Osteoblast (primary cell): ENCODE results near the gene VSIG10. TPM values are rescaled to one million over a fixed set of nuclear protein-coding genes. Genes with fewer than 3 reads are reported as not detected.
A peak's percentile ranks its signal among the peaks of the same experiment; 100 is the strongest.

Experiments
- DNase-seq: peaks from one replicate; pipeline ENCODE4 v3.0.0; 2011; ENCODE audit warnings: low spot score, mixed read lengths; ENCODE audit not compliant: insufficient read length; ENCODE audit errors: missing footprints
- H2AFZ ChIP-seq: 2 replicates; pipeline ENCODE4 v1.6.0; 2011; ENCODE audit warnings: mild to moderate bottlenecking, low read length
- H3K27ac ChIP-seq: 2 replicates; pipeline ENCODE4 v1.5.1; 2011; ENCODE audit warnings: mild to moderate bottlenecking, low read depth, low read length, moderate library complexity
- H3K27me3 ChIP-seq: 2 replicates; pipeline ENCODE4 v1.6.0; 2012; ENCODE audit warnings: mild to moderate bottlenecking, control low read depth, inconsistent platforms, low read length, moderate library complexity; ENCODE audit not compliant: insufficient read depth
- H3K36me3 ChIP-seq: 2 replicates; pipeline ENCODE4 v1.5.1; 2011; ENCODE audit warnings: mild to moderate bottlenecking, low read length, control low read depth, moderate library complexity; ENCODE audit not compliant: insufficient read depth
- H3K4me1 ChIP-seq: 2 replicates; pipeline ENCODE4 v1.5.1; 2011; ENCODE audit warnings: mild to moderate bottlenecking, low read length, control low read depth, moderate library complexity; ENCODE audit not compliant: insufficient read depth
- H3K4me2 ChIP-seq: 2 replicates; pipeline ENCODE4 v1.6.0; 2011; ENCODE audit warnings: mild to moderate bottlenecking, low read length; ENCODE audit not compliant: insufficient read depth
- H3K4me3 ChIP-seq: fragments of 200-600 bp; sonication (generic); 3 replicates; pipeline ENCODE4 v1.5.1; 2012; ENCODE audit warnings: mild to moderate bottlenecking, low read length, inconsistent platforms; ENCODE audit not compliant: insufficient read depth
- H3K79me2 ChIP-seq: 2 replicates; pipeline ENCODE4 v1.6.0; 2012; ENCODE audit warnings: mild to moderate bottlenecking, low read length, control low read depth, inconsistent platforms; ENCODE audit not compliant: insufficient read depth
- H3K9me3 ChIP-seq: 2 replicates; pipeline ENCODE4 v1.5.1; 2011; ENCODE audit warnings: low read depth, low read length, control low read depth
- H4K20me1 ChIP-seq: 2 replicates; pipeline ENCODE4 v1.6.0; 2012; ENCODE audit warnings: mild to moderate bottlenecking, low read length, control low read depth; ENCODE audit not compliant: insufficient read depth
- CTCF ChIP-seq: IDR thresholded peaks from 2 replicates; pipeline ENCODE4 v1.5.1; 2011; ENCODE audit warnings: mild to moderate bottlenecking, low read depth, low read length, moderate library complexity; ENCODE audit errors: extremely low read depth
- total RNA-seq: library from RNA; depleted of rRNA; stranded (reverse); fragments of >200 nt; gene quantifications from 2 replicates; pipeline ENCODE4 v1.2.3, GENCODE V29; 2012

The VSIG10 gene
- total RNA-seq, 1 donor = 30.4 TPM

GRCh38 chr12:118020036-118020435, 83.8 kb downstream of the VSIG10 start:
- no peaks in the 10 kb centered on the region for H3K27me3 ChIP-seq
- no peak overlapping the region for H2AFZ ChIP-seq
- peaks cover 18% of the 10 kb centered on the region for H3K79me2 ChIP-seq
- H3K4me1 ChIP-seq = peaks cover 12% of the 10 kb centered on the region
- H3K9me3 ChIP-seq = no peaks in the 10 kb centered on the region
- no peak overlapping the region for H3K27ac ChIP-seq
- H3K36me3 ChIP-seq = peaks cover 19% of the 10 kb centered on the region
- DNase-seq = no peak
- TF ChIP-seq CTCF = no peak
- H3K4me3 ChIP-seq = no peak overlapping the region
- no peak overlapping the region for H3K4me2 ChIP-seq
- no peaks in the 10 kb centered on the region for H4K20me1 ChIP-seq

- H3K9me3 ChIP-seq = no peaks in the 10 kb centered on the region
- no peak overlapping the region for H2AFZ ChIP-seq
- H3K27me3 ChIP-seq = no peaks in the 10 kb centered on the region
- TF ChIP-seq CTCF = no peak
- peaks cover 18% of the 10 kb centered on the region for H3K79me2 ChIP-seq
- peaks cover 12% of the 10 kb centered on the region for H3K4me1 ChIP-seq
- H4K20me1 ChIP-seq = no peaks in the 10 kb centered on the region
- no peak overlapping the region for H3K27ac ChIP-seq
- H3K4me3 ChIP-seq = no peak overlapping the region
- peaks cover 17% of the 10 kb centered on the region for H3K36me3 ChIP-seq
- DNase-seq = no peak
- peak overlapping the region; percentile 98 for H3K4me2 ChIP-seq
These were observed 85.9 kb downstream of the VSIG10 start for GRCh38 chr12:118017926-118018325.

GRCh38 chr12:118016424-118017264, 87.2 kb downstream of the VSIG10 start, which contains the start of gene RFC5:
Gene RFC5 (plus strand): TSS chr12:118016703. CDS start chr12:118016828, 125 bp downstream.
- H3K4me1 ChIP-seq = peaks cover 12% of the 10 kb centered on the region
- TF ChIP-seq CTCF = no peak
- H3K4me2 ChIP-seq = peak within 1 kb of the TSS; percentile 98
- H3K79me2 ChIP-seq = peaks cover 18% of the 10 kb centered on the region
- DNase-seq = peak; percentile 98
- H3K27me3 ChIP-seq = no peaks in the 10 kb centered on the region
- no peaks in the 10 kb centered on the region for H3K9me3 ChIP-seq
- H2AFZ ChIP-seq = peak within 1 kb of the TSS; percentile 99
- peaks cover 17% of the 10 kb centered on the region for H3K36me3 ChIP-seq
- H4K20me1 ChIP-seq = no peaks in the 10 kb centered on the region
- H3K27ac ChIP-seq = peak within 1 kb of the TSS; percentile 78
- H3K4me3 ChIP-seq = peak within 1 kb of the TSS; percentile 97

- Histone ChIP-seq H4K20me1 (no peaks in the 10 kb centered on the region), H3K36me3 (peaks cover 17% of the 10 kb centered on the region), H2AFZ (peak overlapping the region; percentile 95), H3K4me2 (peak overlapping the region; percentile 98), H3K4me1 (peaks cover 12% of the 10 kb centered on the region), H3K4me3 (peak overlapping the region; percentile 97), H3K79me2 (peaks cover 18% of the 10 kb centered on the region), H3K27ac (peak overlapping the region; percentile 41), H3K27me3 (no peaks in the 10 kb centered on the region), H3K9me3 (no peaks in the 10 kb centered on the region)
- no peak for TF ChIP-seq CTCF
- DNase-seq = no peak
These were observed 87.9 kb downstream of the VSIG10 start for GRCh38 chr12:118015944-118016343.
